ENCODE measurements around the gene SPEM2.

- TF ChIP-seq, protein P1, sequence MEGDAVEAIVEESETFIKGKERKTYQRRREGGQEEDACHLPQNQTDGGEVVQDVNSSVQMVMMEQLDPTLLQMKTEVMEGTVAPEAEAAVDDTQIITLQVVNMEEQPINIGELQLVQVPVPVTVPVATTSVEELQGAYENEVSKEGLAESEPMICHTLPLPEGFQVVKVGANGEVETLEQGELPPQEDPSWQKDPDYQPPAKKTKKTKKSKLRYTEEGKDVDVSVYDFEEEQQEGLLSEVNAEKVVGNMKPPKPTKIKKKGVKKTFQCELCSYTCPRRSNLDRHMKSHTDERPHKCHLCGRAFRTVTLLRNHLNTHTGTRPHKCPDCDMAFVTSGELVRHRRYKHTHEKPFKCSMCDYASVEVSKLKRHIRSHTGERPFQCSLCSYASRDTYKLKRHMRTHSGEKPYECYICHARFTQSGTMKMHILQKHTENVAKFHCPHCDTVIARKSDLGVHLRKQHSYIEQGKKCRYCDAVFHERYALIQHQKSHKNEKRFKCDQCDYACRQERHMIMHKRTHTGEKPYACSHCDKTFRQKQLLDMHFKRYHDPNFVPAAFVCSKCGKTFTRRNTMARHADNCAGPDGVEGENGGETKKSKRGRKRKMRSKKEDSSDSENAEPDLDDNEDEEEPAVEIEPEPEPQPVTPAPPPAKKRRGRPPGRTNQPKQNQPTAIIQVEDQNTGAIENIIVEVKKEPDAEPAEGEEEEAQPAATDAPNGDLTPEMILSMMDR (IDR thresholded peaks at IDR 0.05; ENCODE audit: poor library complexity): no peak
- TF ChIP-seq EZH2phosphoT487 (IDR thresholded peaks at IDR 0.05; ENCODE audit: low read depth, severe bottlenecking, unreplicated experiment): no peak
These were observed 15.4 kb downstream of the SPEM2 start for GRCh38 chr17:7440834-7441195.
